ENCODE data around the gene IL37.
"Not testable (repeated sequence)": the region's sequence is repeated elsewhere in the genome, so short reads cannot be mapped to it uniquely, and the experiment has no call there.

IL37 gene

DNA sequence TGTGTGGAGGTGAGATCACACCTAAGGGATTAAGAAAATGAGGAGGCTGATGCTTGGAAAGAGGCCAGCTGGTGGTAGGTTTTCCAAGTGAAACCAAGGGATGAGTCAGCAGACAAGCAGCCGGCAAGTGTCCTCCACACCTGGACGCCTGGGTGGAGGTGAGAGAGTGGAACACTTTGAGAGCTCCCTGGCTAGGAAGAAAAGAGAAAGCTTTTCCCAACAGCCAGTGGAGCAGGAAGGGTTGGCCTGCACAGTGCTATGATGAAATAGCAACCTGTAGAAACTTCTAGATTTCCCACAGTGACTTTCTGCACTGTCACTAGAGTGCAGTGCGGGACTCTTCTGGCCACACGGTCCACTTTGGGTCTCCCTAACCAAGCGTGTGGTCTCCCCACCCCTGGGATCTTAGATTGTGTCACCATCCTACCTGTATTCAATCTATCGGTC, 19.6 kb upstream of the IL37 start:
- no peak for DNase-seq

GRCh38 chr2:112893752-112894151, 17.2 kb upstream of the IL37 start:
- DNase-seq, result no peak

DNA sequence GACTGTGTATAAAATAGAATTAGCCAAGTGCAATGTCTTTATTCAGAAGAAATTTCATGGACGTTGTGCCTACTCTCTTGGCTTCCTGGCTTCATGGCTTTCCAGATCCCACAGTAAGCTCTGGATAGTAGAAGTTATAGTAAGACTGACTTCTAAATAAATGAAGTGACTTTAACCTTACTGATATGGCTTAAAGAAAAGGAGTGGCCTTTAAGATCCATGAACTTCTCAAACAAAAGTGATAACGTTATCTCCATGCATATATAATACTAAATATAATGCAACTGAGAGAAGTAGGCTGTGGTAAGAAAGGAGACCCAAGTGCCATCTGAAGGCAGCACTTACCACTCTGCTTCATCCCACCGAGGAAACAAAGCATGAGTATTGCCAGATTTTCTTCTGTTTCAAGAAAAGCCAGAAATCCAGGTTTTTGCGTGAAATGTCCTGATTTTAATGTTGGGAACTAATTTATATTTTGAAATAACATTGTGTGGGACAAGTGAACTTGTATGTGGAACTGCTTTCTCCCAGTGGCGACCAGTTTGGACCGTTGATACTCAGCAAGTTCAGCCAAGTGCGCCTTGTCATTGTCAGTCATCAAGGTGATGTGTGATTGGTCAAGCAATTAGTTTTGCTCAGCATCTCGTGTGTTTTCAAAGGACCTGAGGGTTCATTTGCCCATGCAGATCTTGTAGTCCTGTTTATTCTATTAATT, 13.9 kb upstream of the IL37 start:
- DNase-seq, result no peak

DNA sequence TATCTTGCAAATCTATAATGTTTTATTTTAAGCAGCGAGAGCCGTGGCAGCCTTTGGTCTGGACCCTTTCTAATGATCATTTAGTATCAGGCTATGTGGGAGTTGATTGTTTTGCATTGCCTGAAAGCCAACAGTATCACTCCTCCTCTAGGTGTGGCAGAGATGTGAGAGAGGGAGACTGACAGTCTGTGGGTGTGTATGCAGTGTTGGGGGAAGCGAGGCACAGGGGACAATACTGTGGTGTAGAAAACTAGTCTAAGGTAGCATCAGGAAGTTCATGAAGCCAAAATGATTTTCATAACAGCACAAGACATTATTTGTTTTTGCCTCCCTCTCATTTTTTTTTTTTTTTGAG, 13.4 kb upstream of the IL37 start:
- no peak for DNase-seq

- DNase-seq, result not testable (repeated sequence)
These were observed 9.4 kb upstream of the IL37 start for GRCh38 chr2:112901431-112902065.

GRCh38 chr2:112902816-112903215, 8.1 kb upstream of the IL37 start:
- no peak for DNase-seq

- no peak for DNase-seq
These were observed 6.1 kb upstream of the IL37 start for GRCh38 chr2:112904883-112905282.

DNA sequence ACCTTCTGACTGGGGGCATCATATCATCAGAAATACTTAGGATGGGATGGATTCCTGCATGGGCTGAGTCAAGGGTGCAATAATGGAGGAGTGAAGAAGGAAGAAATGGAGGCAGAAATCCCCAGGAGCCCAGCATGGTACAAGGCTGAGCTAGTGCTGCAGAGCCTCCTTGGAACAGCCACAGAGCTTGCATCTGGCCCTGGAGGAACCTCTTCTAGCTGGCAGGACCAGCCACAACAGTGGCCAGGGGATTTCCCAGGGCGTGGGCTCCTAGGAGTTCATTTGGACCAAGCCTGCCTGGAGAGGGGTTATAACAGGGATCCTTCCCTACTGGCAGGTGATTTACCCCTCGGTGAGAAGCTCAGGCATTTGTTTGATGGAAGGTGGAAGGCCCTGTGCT, 4.7 kb upstream of the IL37 start:
- no peak for DNase-seq

GRCh38 chr2:112907001-112907949, 3.7 kb upstream of the IL37 start:
- DNase-seq, result no peak

- not testable (repeated sequence) for DNase-seq
These were observed 2.4 kb upstream of the IL37 start for GRCh38 chr2:112908559-112908958.

- no peak for DNase-seq
These were observed 746 bp upstream of the IL37 start for GRCh38 chr2:112910219-112910618.

- no peak for DNase-seq
These were observed 1.4 kb downstream of the IL37 start for GRCh38 chr2:112912403-112912802.

DNA sequence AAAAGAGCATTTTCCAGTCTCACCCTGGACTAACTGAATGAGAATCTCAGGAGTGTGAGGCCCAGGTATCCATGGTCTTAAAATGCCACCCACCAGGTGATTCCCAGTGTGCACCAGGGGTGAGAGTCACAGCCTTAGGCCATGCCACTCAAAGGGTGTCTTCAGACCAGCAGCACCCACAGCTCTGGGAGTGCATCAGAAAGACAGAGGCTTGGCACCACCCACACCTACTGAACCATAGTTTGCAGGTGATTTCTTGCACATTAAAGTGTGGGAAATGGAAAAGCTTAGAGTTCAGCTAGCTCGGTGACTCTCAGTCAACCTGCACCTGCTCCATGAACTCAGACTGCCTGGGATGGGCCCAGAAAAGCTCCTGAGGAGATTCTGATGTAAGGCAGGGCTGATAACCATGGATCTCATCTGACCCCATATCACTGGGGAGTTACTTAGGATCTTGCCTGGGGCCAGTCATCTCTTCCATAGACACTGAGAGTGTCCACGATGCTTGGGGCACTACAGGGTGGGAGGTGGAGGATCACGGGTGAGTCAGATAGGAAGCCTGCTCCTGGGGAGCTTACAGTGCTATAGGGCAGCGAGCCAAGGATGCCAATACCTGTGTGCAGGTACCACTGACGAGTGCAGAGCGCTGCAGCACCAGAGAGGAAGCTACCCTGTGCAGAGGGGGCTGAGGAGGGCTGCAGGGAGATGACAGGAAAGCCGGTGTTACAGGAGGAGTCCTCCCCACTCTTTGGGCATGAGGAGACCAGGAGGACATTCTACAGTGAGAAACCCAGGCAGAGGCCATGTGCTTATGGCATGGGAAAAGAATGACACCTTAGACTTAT, 4.6 kb downstream of the IL37 start:
- no peak for DNase-seq

GRCh38 chr2:112916145-112916571, 5.2 kb downstream of the IL37 start:
- no peak for DNase-seq

DNA sequence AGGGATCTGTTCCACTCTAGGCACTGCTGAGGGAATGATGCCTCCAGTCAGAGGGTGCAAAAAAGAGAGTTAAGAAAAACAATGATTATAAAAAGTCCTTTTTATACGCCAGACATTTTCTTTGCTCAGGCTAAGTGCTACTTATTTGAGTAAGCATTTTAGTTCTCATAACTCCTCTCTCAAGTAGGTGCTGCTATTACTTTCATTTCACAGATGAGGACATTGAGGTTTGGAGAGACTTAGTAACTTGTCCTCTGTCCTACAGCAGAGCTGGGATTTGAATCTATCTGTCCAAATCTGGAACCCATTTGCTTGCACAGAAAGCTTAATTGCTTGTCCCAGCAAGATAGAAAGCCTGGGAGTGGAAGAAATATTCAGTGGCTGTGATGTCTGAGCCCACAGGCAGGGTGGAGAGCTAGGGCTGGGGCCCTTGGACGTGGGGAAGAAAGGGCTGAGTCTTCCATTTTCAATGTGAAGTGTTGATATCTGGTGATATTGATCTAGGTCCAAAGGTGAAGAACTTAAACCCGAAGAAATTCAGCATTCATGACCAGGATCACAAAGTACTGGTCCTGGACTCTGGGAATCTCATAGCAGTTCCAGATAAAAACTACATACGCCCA, 5.8 kb downstream of the IL37 start:
- no peak for DNase-seq

GRCh38 chr2:112917856-112918255, 6.9 kb downstream of the IL37 start:
- no peak for DNase-seq

GRCh38 chr2:112918256-112918655, 7.3 kb downstream of the IL37 start:
- no peak for DNase-seq

- no peak for DNase-seq
These were observed 8.1 kb downstream of the IL37 start for GRCh38 chr2:112919086-112919485.

GRCh38 chr2:112920923-112921532, 10.1 kb downstream of the IL37 start:
- no peak for DNase-seq

DNA sequence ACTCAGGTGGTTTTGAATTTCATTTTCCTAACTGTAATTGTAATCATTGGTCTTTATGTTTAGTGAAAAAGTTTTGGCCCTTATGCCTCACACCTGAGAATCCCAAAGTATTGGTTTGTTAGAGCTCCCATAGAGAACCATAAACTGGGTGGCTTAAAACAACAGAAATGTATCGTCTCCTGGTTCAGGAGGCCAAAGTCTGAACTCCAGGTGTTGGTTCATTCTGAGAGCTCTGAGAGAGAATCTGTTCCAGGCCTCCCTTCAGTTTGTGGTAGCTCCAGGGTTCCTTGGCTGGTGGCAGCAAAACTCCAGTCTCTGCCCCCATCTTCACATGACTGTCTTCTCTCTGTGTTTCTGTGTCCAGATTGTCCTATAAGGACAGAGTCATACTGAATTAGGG, 11.0 kb downstream of the IL37 start:
- no peak for DNase-seq

- DNase-seq, result no peak
These were observed 12.4 kb downstream of the IL37 start for GRCh38 chr2:112923237-112923966.
